ENCODE measurements around the gene OR4N5.
"Not testable (repeated sequence)": the region's sequence is repeated elsewhere in the genome, so short reads cannot be mapped to it uniquely, and the experiment has no call there.

OR4N5 gene

DNA sequence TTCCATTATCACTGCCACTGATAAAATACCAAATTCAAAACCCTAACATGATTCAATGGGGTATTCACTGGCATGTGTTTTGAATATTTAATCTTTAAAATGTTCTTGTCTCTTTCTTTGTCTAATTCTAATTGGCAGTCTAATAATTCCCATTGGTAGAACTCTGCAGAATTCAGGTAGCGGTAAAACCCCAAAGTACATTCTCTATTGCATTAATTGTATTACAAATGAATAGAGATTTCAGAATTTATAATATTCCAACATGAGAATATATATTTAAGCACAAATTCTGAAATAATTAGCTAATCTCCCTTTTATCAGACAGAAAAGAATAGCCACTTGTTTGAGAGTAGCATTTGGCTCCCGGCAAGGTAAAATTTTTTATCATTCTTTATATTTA lies at the start of gene OR4N5:
Gene OR4N5 (plus strand): TSS at position 301 of the 400 bp plus-strand sequence. CDS start 4,916 bp downstream, outside the sequence.
- no peak for DNase-seq

GRCh38 chr14:20092050-20092449 lies 46.6 kb upstream of the OR4N5 start:
- DNase-seq: no peak

DNA sequence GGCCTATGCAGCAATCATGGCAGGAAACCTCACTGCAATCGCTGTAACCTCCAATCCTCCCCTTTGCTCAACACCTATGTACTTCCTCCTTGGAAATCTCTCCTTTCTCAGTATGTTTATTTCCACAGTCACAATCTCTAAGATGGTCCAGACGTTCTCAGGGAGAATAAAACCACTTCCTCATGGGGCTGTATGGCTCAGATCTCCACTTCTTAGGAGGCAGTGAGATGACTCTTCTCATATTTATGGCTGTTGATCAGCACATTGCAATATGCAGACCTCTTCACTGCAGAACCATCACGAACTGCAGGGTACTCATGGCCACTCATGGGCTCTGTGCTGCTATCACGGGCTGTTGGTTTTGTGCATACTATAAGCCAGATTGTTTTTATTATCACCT lies 45.2 kb upstream of the OR4N5 start:
- no peak for DNase-seq

- DNase-seq: not testable (repeated sequence)
These were observed 39.5 kb upstream of the OR4N5 start for GRCh38 chr14:20098926-20099770.

DNA sequence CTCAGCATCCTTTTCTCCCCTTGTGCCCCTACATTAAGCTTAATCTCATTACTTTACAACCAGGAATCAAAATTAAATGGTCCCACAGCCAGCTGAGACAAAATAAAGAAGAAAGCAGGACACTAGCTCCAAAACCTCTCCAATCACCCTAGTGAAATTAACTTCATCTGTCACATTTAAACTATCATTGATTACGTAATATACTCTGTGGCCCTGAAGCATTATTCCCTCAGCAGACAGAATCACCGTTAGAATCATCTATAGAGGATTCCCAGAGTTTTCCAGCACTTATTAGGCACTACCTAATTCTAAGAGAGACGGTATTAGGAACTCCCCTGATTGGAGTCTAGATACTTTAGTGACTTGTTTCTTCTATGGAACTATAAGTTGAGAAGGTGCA lies 28.2 kb upstream of the OR4N5 start, which contains the start of gene OR4K17:
Gene OR4K17 (plus strand): TSS at position 302 of the 400 bp plus-strand sequence. CDS start 6,761 bp downstream, outside the sequence.
- DNase-seq: no peak

DNA sequence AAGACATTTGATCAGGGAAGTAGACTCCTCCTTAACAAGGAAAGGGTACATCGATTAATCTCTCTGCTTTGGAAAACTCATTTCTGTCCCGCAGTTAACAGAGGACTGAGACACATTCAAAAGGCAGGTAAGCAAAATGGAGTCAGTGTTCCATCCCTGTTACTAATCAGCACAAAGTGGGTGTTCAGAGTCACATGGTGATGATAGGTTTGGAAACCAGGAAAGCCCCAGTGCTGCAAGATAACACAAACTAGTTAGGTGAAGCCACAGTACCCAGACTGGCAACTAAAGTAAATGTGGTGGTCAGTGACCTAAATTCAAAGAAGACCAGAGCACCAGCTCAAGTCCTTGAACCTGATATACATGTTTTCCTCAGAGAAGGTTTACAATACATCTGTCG lies 26.3 kb upstream of the OR4N5 start:
- no peak for DNase-seq

DNA sequence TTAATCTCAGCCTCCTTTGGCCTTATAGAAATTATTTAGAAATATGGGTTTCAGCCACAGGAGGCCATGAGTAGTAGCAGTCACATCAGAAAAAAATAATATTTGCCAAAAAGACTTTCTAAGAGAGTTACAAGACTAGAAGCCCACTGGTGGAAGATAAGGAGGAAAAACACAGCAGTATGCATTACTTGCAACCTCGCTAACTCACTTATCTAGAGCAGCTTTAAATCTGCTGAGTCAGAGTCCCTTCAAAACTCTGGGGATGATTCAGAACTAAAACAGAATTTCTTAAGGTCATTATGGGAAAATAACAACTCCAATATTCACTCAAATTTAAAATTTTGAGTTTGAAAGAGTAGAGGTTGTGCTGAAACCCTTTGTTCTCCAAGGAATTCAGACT lies 21.9 kb upstream of the OR4N5 start:
- peak; percentile 4 for DNase-seq

DNA sequence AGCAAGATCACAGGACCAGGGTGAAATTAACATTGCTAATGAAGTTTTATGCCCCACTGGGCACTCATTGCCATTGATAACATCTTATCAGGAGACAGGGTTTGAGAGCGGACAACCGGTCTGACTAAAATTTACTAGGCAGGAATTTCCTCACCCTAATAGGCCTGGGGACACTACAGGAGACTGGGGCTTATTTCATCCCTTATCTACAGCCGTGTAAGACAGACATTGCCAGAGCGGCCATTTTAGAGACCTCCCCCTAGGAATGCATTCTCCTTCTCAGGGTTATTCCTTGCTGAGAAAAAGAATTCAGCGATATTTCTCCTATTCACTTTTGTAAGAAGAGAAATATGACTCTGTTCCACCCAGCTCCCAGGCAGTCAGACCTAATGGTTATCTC lies 19.8 kb upstream of the OR4N5 start:
- DNase-seq: no peak

GRCh38 chr14:20143911-20144310 lies 5.3 kb downstream of the OR4N5 start:
- DNase-seq: no peak

DNA sequence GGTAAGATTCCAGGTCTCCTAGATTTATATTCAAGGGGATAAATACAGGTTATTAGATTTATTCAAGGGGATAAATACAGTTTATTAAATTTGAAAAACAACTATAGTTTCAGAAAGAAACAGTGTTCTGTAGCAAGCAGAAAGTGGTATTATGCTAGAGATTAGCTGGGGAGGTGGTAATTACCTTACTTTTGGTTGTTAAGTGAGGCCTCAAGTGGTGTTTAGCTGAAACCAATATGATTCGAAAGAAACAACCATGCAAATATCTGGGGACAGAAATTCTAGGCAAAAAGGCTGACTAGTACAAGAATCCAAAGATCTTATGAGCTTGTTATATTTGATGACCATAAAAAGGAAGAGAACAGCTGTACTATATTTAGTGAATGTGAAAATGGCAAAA lies 6.2 kb downstream of the OR4N5 start:
- DNase-seq: no peak

GRCh38 chr14:20164462-20164861 lies 25.8 kb downstream of the OR4N5 start:
- no peak for DNase-seq

GRCh38 chr14:20167091-20167490 lies 28.5 kb downstream of the OR4N5 start:
- DNase-seq: no peak

DNA sequence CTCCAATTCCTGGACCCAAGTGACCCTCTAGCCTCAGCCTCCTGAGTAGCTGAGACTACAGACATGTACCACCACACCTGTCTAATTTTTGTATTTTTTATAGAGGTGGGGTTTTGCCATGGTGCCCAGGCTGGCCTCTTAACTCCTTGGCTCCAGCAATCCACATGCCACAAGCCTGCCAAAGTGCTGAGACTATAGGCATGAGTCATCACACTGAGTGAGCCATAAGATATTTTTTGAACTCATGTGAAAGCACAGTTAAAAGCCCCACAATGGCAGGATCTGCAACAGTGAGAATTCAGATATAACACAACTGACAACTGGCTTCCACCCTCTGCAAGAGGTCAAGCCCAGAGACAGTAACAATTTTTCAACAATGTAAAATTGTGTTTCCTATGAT lies 31.2 kb downstream of the OR4N5 start:
- DNase-seq: peak; percentile 83

- DNase-seq: not testable (repeated sequence)
These were observed 35.6 kb downstream of the OR4N5 start for GRCh38 chr14:20174205-20174604.

DNA sequence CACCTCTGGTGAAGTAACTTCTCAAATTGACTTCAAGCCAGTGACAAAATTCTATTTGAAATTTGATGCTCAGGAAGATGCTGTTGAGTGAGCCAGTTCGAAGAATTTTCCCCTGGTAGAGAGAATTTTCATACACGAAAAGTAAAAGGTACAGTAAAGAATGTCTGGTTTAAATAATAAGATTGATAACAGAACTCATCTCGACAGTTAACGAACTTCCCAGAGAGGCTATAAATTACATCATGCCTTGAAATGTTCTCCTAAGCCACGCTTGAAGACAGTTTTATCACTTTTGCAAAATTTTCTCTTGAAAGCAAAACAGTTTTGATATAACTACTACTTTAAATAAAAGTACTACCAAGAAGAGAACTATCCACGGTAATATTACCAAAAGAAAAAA lies 37.7 kb downstream of the OR4N5 start:
- DNase-seq: no peak

GRCh38 chr14:20177433-20177974 lies 38.9 kb downstream of the OR4N5 start:
- peak; percentile 82 for DNase-seq

DNA sequence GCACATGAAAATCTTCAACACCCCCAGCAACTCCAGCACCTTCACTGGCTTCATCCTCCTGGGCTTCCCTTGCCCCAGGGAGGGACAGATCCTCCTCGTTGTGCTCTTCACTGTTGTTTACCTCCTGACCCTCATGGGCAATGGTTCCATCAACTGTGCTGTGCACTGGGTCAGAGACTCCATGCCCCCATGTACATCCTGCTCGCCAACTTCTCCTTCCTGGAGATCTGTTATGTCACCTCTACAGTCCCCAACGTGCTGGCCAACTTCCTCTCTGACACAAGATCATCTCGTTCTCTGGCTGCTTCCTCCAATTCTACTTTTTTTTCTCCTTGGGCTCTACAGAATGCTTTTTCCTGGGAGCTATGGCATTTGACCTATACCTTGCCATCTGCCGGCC lies 40.6 kb downstream of the OR4N5 start:
- DNase-seq: no peak

DNA sequence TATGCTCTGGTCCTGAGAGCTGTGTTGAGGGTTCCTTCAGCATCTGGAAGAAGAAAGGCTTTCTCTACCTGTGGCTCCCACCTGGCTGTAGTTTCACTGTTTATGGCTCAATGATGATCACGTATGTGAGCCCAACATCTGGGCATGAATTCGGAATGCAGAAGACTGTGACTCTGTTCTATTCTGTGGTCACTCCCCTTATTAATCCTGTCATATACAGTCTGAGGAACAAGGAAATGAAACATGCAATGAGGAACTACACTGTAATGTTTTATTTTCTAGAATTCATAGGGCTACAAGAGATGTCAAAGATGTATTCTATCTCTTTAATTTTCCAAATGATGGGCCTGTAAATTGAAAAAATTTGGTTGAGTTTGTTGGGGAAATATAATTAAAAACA lies 41.3 kb downstream of the OR4N5 start:
- DNase-seq: no peak

DNA sequence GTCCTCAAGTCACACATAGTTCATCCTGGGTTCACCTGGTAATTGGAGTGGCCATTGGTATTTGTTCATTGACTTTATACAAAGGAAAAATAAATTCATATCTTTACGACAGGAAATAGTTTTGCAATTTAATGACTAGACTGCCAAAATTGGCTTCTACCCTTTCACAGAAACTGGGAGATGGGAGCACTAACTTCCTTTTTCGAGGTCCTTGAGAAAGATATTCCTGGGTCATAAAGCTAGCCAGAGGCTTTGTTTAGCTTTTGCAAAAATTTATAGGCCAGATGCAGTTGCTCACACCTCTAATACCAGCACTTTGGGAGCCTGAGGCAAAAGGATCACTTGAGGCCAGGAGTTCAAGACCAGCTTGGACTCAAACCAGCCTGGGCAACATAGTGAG lies 41.9 kb downstream of the OR4N5 start:
- DNase-seq: no peak

DNA sequence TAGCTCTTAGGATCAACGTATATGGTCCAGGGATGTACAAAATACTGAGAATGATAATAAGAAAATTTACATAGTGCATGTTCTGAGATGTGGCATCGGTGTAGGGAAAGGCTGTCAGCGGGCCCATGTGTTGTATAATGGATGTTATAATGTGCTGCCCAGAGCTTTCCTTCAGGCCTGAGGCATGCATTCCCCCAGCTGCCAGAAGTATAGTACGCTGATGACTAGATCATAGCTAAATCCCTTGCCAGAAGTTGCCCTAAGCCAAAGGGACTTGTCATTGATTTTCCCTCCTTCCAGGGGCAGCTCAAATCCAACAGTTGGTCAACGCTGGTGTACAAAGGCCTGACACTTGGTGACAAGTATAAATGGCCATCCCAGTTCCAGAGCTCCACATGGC lies 45.6 kb downstream of the OR4N5 start:
- DNase-seq: no peak

- no peak for DNase-seq
These were observed 52.0 kb downstream of the OR4N5 start, which contains the start of gene OR11G2 for GRCh38 chr14:20190596-20190995. OR11G2 (plus strand) TSS chr14:20190896; CDS start chr14:20197438, 6,542 bp downstream.

DNA sequence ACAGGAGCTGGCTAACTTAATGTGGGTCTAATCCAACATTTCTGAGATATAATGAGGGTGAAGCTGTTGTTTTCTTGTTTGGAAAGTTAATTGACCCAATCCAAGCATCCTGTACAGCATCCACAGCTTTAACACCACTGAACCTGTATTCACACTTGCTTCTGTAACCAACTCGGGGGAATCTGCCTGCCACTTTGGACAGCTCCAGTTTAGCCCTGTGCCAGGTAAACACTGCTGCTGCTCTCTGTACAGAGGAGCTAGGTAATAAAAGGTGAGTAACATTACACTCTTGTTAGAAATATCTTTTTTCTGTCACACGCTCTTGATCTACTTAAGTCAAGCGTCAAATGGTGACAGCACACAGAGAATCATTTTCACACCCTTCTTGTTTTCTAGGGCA lies 52.8 kb downstream of the OR4N5 start:
- DNase-seq: no peak

GRCh38 chr14:20194101-20194500 lies 55.5 kb downstream of the OR4N5 start:
- DNase-seq: no peak
